Gastroesophageal sphincter (tissue), 3 donors: ENCODE results near the gene HELT.

ENCODE experiments used
- CTCF ChIP-seq, 4 experiments: fragments of 200-600 bp in 2 of 4; fragments of 450-650 bp in 2 of 4; sonication (generic) in 1 of 4; IDR thresholded peaks; one replicate each; pipeline ENCODE4 v1.5.1; 2017 to 2019; ENCODE audit warnings: antibody characterized with exemption in 4 of 4, mild to moderate bottlenecking in 2 of 4, moderate library complexity in 2 of 4
- POLR2A ChIP-seq, 2 donors: fragments of 450-650 bp; IDR thresholded peaks; one replicate each; pipeline ENCODE4 v1.6.1; 2017; ENCODE audit warnings: antibody characterized with exemption in 2 of 2, mild to moderate bottlenecking in 2 of 2, moderate library complexity in 1 of 2

GRCh38 chr4:185015108-185015507, 3.2 kb upstream of the HELT start:
- TF ChIP-seq CTCF (IDR thresholded peaks at IDR 0.05) (no peak), POLR2A (IDR thresholded peaks at IDR 0.05) (no peak)
